Breast epithelium (tissue), 4 donors: ENCODE results near the gene EFNA4. TPM values are rescaled to one million over a fixed set of nuclear protein-coding genes. Genes with fewer than 3 reads are reported as not detected.
A peak's percentile ranks its signal among the peaks of the same experiment; 100 is the strongest.

Source experiments
- DNase-seq, 2 donors: peaks; one replicate each; pipeline ENCODE4 v3.0.0-alpha.2; 2019; ENCODE audit warnings: low spot score in 2 of 2
- H3K27ac ChIP-seq, 2 donors: fragments of 200-600 bp; sonication (generic) in 1 of 2; one replicate each; pipeline ENCODE4 v1.5.1; 2016 to 2019; ENCODE audit warnings: mild to moderate bottlenecking in 1 of 2
- H3K27me3 ChIP-seq, 2 donors: fragments of 200-600 bp; sonication (generic) in 1 of 2; one replicate each; pipeline versions ENCODE4 v1.5.1 to v1.6.0; 2017 to 2019; ENCODE audit warnings: control low read depth in 1 of 2, mild to moderate bottlenecking in 1 of 2
- H3K36me3 ChIP-seq: fragments of 200-600 bp; one replicate; pipeline ENCODE4 v1.5.1; 2019
- H3K4me1 ChIP-seq, 2 donors: fragments of 200-600 bp; sonication (generic); one replicate each; pipeline ENCODE4 v1.5.1; 2016 to 2019; ENCODE audit warnings: control low read depth in 1 of 2
- H3K4me3 ChIP-seq, 3 donors: fragments of 200-600 bp; sonication (generic); 1 replicate in 2 of 3; 2 replicates in 1 of 3; pipeline ENCODE4 v1.5.1; 2016 to 2019; ENCODE audit warnings: mild to moderate bottlenecking in 3 of 3, moderate library complexity in 2 of 3
- H3K9me3 ChIP-seq, 2 donors: fragments of 200-600 bp; sonication (generic) in 1 of 2; one replicate each; pipeline ENCODE4 v1.5.1; 2016 to 2019; ENCODE audit warnings: control low read depth in 1 of 2
- POLR2A ChIP-seq: fragments of 450-650 bp; IDR thresholded peaks from one replicate; pipeline ENCODE4 v1.6.1; 2016; ENCODE audit warnings: antibody characterized with exemption, mild to moderate bottlenecking, moderate library complexity
- POLR2AphosphoS5 ChIP-seq, 3 donors: sonication (generic); formaldehyde crosslinking; IDR thresholded peaks; one replicate each; pipeline ENCODE4 v1.6.1; 2017; ENCODE audit warnings: antibody characterized with exemption in 3 of 3
- intact Hi-C: fragments of 100-400 bp; cut with DNase I; formaldehyde crosslinking; loops from one replicate; pipeline ENCODE4 v1.15.1; 2023; ENCODE audit warnings: low total_unique reads
- total RNA-seq, 3 donors: library from RNA; depleted of rRNA; stranded (reverse); fragments of >200 nt; gene quantifications; one replicate each; pipeline ENCODE4 v1.1.0, GENCODE V29; 2016
- TF ChIP-seq, protein P1 (sequence below), 3 donors: fragments of 450-650 bp; IDR thresholded peaks; one replicate each; pipeline ENCODE4 v1.5.1; 2016 to 2017; ENCODE audit warnings: antibody characterized with exemption in 3 of 3, mild to moderate bottlenecking in 3 of 3, moderate library complexity in 3 of 3

The EFNA4 gene
- total RNA-seq, 3 donors from 2014 or later, result 4.8 to 26.6 (median 23.9) TPM

GRCh38 chr1:155050560-155051341 is 12.8 kb upstream of the EFNA4 start, which contains the start of gene ADAM15:
Gene ADAM15, plus strand, starts transcription at chr1:155051316. Its CDS starts 71 bp downstream, at chr1:155051387.
- Histone ChIP-seq H3K27me3 (no peaks in the 10 kb centered on the region), H3K27ac (peak within 1 kb of the TSS; percentile 90 to 92), H3K4me1 (peaks cover 6 to 9% of the 10 kb centered on the region in 2 donors), H3K4me3 (peak within 1 kb of the TSS; percentile 77 to 87 (median 80)), H3K9me3 (no peaks in the 10 kb centered on the region), H3K36me3 (no peaks in the 10 kb centered on the region)
- intact Hi-C loops, result loop anchor here (5.0 kb wide), 1 partner anchor 33 kb away; no protein-coding TSS in a partner anchor
- peak; percentile 70 to 84 for DNase-seq
- TF ChIP-seq POLR2AphosphoS5 (IDR thresholded peaks at IDR 0.05), result peak; percentile 36 to 47 (median 44)
- no peak for TF ChIP-seq POLR2A
- TF ChIP-seq, protein P1, sequence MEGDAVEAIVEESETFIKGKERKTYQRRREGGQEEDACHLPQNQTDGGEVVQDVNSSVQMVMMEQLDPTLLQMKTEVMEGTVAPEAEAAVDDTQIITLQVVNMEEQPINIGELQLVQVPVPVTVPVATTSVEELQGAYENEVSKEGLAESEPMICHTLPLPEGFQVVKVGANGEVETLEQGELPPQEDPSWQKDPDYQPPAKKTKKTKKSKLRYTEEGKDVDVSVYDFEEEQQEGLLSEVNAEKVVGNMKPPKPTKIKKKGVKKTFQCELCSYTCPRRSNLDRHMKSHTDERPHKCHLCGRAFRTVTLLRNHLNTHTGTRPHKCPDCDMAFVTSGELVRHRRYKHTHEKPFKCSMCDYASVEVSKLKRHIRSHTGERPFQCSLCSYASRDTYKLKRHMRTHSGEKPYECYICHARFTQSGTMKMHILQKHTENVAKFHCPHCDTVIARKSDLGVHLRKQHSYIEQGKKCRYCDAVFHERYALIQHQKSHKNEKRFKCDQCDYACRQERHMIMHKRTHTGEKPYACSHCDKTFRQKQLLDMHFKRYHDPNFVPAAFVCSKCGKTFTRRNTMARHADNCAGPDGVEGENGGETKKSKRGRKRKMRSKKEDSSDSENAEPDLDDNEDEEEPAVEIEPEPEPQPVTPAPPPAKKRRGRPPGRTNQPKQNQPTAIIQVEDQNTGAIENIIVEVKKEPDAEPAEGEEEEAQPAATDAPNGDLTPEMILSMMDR (IDR thresholded peaks at IDR 0.05), result peak; percentile 82 to 93 (median 88)

GRCh38 chr1:155051342-155051776 is 12.2 kb upstream of the EFNA4 start:
- no peaks in the 10 kb centered on the region for H3K36me3 ChIP-seq
- H3K27me3 ChIP-seq, result no peaks in the 10 kb centered on the region
- no peaks in the 10 kb centered on the region for H3K9me3 ChIP-seq
- intact Hi-C loops, result loop anchor here (5.0 kb wide), 1 partner anchor 34 kb away; no protein-coding TSS in a partner anchor
- H3K4me3 ChIP-seq, result peak overlapping the region; percentile 77 to 87 (median 80)
- TF ChIP-seq, protein P1 (IDR thresholded peaks at IDR 0.05), result no peak
- no peak for TF ChIP-seq POLR2A
- no peak for TF ChIP-seq POLR2AphosphoS5 (IDR thresholded peaks at IDR 0.05)
- H3K4me1 ChIP-seq, result peaks cover 6 to 9% of the 10 kb centered on the region in 2 donors
- H3K27ac ChIP-seq, result peak overlapping the region; percentile 90 to 92
- DNase-seq, result no peak

DNA sequence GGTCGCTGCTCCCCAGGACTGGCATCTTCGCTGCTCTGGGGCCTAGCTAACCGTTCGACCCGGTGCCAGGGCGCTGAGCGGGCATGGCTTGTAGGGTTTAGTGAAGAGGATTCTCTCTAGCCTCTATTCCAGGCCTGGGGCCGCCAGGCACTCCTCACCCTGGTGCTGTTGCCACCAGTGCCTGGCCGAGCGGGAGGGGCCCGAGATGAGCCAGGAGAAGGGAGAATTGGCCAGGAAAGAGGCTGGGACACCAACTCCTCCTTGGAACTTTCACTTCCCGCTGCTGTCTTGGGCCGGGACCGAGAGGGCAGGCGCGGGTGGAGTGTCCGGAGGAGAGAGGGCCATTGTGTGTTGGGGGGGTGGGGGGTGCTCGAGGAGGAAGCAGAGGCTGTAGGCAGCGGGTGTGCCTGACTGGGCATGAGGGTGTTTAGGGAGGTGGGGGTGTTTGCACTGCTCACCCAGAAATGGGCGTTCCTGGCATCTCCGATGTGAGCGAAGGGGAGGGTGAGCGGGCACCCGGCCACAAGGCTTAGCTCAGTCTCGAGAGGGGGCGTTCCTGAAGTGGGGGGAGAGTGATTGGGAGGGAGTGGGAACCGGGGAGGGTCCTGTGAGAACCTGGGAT is 11.7 kb upstream of the EFNA4 start:
- TF ChIP-seq POLR2A (no peak), POLR2AphosphoS5 (IDR thresholded peaks at IDR 0.05) (peak in 1 of 3 donors; percentile 3)
- TF ChIP-seq, protein P1 (IDR thresholded peaks at IDR 0.05), result no peak
- H3K4me1 ChIP-seq, result peaks cover 6 to 9% of the 10 kb centered on the region in 2 donors
- peak in 1 of 2 donors; percentile 48 for DNase-seq
- H3K27ac ChIP-seq, result peak overlapping the region; percentile 90 to 92
- intact Hi-C loops, result loop anchor here (5.0 kb wide), 1 partner anchor 35 kb away; no protein-coding TSS in a partner anchor
- H3K4me3 ChIP-seq, result peak overlapping the region; percentile 77 to 87 (median 80)
- no peaks in the 10 kb centered on the region for H3K9me3 ChIP-seq
- H3K36me3 ChIP-seq, result no peaks in the 10 kb centered on the region
- H3K27me3 ChIP-seq, result no peaks in the 10 kb centered on the region

DNA sequence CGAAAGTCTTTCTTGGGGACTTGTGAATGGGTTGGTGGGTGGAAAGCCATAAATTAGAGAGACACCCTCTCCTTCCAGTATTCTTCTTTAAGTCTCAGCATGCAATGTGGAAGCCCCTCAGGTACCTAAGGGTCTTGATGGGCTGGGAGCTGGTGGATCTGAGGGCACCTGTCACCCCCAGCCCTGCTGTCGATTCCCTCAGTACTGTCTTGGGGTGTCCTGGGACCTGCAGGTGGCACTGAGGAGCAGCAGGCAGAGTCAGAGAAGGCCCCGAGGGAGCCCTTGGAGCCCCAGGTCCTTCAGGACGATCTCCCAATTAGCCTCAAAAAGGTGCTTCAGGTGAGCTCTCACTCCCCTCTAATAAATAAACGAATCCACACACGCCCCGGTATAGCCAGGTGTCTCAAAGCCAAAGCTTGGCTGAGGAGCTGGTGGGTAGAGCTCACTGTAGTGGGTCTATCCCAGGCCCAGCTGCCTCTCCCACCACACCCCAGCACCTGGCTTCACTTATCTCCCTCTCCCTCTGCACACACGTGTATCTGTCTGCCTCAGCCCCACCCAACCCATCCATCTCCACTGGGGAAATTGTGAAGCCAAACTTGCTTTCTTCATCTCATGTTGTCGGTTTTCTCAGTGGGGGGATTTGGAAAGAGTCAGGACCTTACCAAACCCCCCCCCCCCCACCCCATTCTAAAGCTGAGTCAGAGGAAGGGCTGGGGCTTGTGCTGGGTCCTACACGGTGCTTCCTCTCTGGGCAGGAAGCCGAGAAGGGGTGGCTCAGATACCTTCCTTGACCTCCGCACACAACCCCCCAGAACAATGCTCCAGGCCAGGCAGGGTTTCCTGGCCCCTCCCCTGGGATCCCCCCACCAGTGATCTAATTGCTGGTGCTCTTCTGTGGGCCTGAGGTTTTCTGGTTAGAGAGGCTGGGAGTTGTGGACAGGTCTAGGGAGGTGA is 10.8 kb upstream of the EFNA4 start:
- peaks cover 6 to 9% of the 10 kb centered on the region in 2 donors for H3K4me1 ChIP-seq
- DNase-seq, result no peak
- no peaks in the 10 kb centered on the region for H3K27me3 ChIP-seq
- H3K27ac ChIP-seq, result peak overlapping the region; percentile 90 to 92
- peak overlapping the region; percentile 77 to 87 (median 80) for H3K4me3 ChIP-seq
- intact Hi-C loops, result loop anchor here (5.0 kb wide), 1 partner anchor 35 kb away; no protein-coding TSS in a partner anchor
- TF ChIP-seq, protein P1 (IDR thresholded peaks at IDR 0.05), result peak in 1 of 3 donors; percentile 38
- no peak for TF ChIP-seq POLR2A
- TF ChIP-seq POLR2AphosphoS5 (IDR thresholded peaks at IDR 0.05), result no peak
- no peaks in the 10 kb centered on the region for H3K9me3 ChIP-seq
- no peaks in the 10 kb centered on the region for H3K36me3 ChIP-seq
